ENCODE measurements around the gene NIPAL4. TPM values are rescaled to one million over a fixed set of nuclear protein-coding genes. Genes with fewer than 3 reads are reported as not detected.

The NIPAL4 gene
- total RNA-seq, 1 experiment from 2014 or later = not detected

DNA sequence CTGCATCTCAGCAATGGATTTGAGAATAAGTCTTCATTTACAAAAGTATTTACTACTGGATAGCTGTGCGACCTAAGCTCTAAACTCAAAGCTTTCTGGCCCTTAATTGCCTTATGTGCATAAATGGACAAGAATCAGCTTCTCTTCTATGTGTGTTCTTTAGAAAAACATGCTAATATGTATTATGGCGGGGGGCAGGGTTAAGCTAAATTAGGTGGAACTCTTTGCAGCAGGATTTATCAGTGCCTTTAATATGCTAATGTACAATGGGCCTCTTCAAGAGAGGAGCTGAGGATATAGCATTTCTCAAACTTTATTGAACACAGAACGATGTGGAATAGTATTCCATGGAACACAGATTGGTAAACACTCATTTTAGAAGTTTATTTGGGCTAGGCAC, 10.0 kb upstream of the NIPAL4 start:
- Histone ChIP-seq H3T11ph (ENCODE audit: low read length) (no peak overlapping the region), H3K27ac (ENCODE audit: insufficient read length, low read depth, low read length) (no peak overlapping the region)
- no peaks in the 10 kb centered on the region for H3K9me3 Mint-ChIP-seq

More for the DNA sequence above, 10.0 kb upstream of the NIPAL4 start:
- Histone ChIP-seq H3K4ac (ENCODE audit: low read depth, low read length) (no peak overlapping the region), H3K9me3 (ENCODE audit: control insufficient read depth, low read depth, low read length) (no peaks in the 10 kb centered on the region), H4K5ac (ENCODE audit: insufficient read length, low read depth, low read length) (no peak overlapping the region), H2AK5ac (ENCODE audit: insufficient read length, low read length) (no peak overlapping the region), H2BK120ac (ENCODE audit: low read depth, low read length, poor library complexity, severe bottlenecking) (no peak overlapping the region), H4K8ac (replicated peaks; ENCODE audit: insufficient read length, low read depth, low read length) (no peak overlapping the region), H3K27me3 (ENCODE audit: insufficient read depth, low read length) (no peaks in the 10 kb centered on the region), H2BK12ac (ENCODE audit: insufficient read length, low read depth, low read length) (no peak overlapping the region), H3K14ac (ENCODE audit: insufficient read depth, low read length) (no peak overlapping the region), H3K56ac (ENCODE audit: insufficient read length, low read depth, low read length) (no peak overlapping the region), H3K23me2 (ENCODE audit: insufficient read length, low read depth, low read length, poor library complexity, severe bottlenecking) (no peaks in the 10 kb centered on the region), H2BK15ac (ENCODE audit: low read depth, low read length) (no peak overlapping the region), H3K4me2 (ENCODE audit: insufficient read depth, insufficient read length, low read length) (no peak overlapping the region), H3K4me1 (ENCODE audit: insufficient read depth, low read length) (no peaks in the 10 kb centered on the region), H3K79me2 (ENCODE audit: insufficient read depth, low read length) (no peaks in the 10 kb centered on the region), H3K79me1 (ENCODE audit: insufficient read depth, low read depth, low read length, poor library complexity, severe bottlenecking) (no peaks in the 10 kb centered on the region), H3K23ac (ENCODE audit: insufficient read length, low read depth, low read length) (no peak overlapping the region), H3K18ac (ENCODE audit: insufficient read length, low read depth, low read length) (no peak overlapping the region), H3K9ac (ENCODE audit: extremely low read depth, insufficient read length, low read length) (no peak overlapping the region), H4K91ac (ENCODE audit: insufficient read length, low read depth, low read length) (no peak overlapping the region), H4K20me1 (ENCODE audit: control insufficient read depth, insufficient read depth, insufficient read length) (no peaks in the 10 kb centered on the region), H2AFZ (ENCODE audit: low read length) (no peak overlapping the region), H2BK20ac (ENCODE audit: low read depth, low read length, poor library complexity, severe bottlenecking) (no peak overlapping the region), H2BK5ac (ENCODE audit: insufficient read length, low read length) (no peak overlapping the region)
- WGBS (ENCODE audit: extremely low coverage, insufficient read length, low lambda C conversion rate) = no CpG with 5 or more reads among the region's 3 CpGs
- TF ChIP-seq, protein P1, sequence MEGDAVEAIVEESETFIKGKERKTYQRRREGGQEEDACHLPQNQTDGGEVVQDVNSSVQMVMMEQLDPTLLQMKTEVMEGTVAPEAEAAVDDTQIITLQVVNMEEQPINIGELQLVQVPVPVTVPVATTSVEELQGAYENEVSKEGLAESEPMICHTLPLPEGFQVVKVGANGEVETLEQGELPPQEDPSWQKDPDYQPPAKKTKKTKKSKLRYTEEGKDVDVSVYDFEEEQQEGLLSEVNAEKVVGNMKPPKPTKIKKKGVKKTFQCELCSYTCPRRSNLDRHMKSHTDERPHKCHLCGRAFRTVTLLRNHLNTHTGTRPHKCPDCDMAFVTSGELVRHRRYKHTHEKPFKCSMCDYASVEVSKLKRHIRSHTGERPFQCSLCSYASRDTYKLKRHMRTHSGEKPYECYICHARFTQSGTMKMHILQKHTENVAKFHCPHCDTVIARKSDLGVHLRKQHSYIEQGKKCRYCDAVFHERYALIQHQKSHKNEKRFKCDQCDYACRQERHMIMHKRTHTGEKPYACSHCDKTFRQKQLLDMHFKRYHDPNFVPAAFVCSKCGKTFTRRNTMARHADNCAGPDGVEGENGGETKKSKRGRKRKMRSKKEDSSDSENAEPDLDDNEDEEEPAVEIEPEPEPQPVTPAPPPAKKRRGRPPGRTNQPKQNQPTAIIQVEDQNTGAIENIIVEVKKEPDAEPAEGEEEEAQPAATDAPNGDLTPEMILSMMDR (conservative IDR thresholded peaks at IDR 0.05) = no peak
- no peaks in the 10 kb centered on the region for H3K4me1 Mint-ChIP-seq
- no peaks in the 10 kb centered on the region for H3K27me3 Mint-ChIP-seq (ENCODE audit: low read depth)
- H3K36me3 Mint-ChIP-seq (ENCODE audit: insufficient read depth in 1 of 3, low read depth in 3 of 3) = no peaks in the 10 kb centered on the region
- no peak overlapping the region for H3K4me3 Mint-ChIP-seq
- H3K27ac Mint-ChIP-seq = no peak overlapping the region
- DNase-seq = no peak
